Activated T-helper 17 cell treated with anti-CD3 and anti-CD28 coated beads, Interleukin-2, amount 50 U/mL, for 72 hours (primary cell): ENCODE measurements around the gene GUCD1. TPM values are rescaled to one million over a fixed set of nuclear protein-coding genes. Genes with fewer than 3 reads are reported as not detected.

Experiments
- ATAC-seq: fragments of 150-1000 bp; cut with Tn5 transposase; replicated peaks from 2 replicates; pipeline ENCODE4 v1.10.0; 2021; ENCODE audit warnings: mild to moderate bottlenecking, moderate library complexity
- H3K27ac Mint-ChIP-seq: one replicate; pipeline ENCODE4 v1.8.0; 2022; ENCODE audit warnings: mixed read lengths
- H3K27me3 Mint-ChIP-seq: one replicate; pipeline ENCODE4 v1.8.0; 2022; ENCODE audit warnings: mixed read lengths
- H3K36me3 Mint-ChIP-seq: one replicate; pipeline ENCODE4 v1.8.0; 2022; ENCODE audit warnings: low read depth, mild to moderate bottlenecking, mixed read lengths
- H3K4me1 Mint-ChIP-seq: one replicate; pipeline ENCODE4 v1.8.0; 2022; ENCODE audit warnings: mixed read lengths
- H3K4me3 Mint-ChIP-seq: one replicate; pipeline ENCODE4 v1.8.0; 2022; ENCODE audit warnings: mild to moderate bottlenecking, mixed read lengths
- H3K9me3 Mint-ChIP-seq: one replicate; pipeline ENCODE4 v1.8.0; 2022; ENCODE audit warnings: mixed read lengths
- total RNA-seq, 2 donors: library from RNA; stranded (reverse); gene quantifications; one replicate each; pipeline ENCODE4 v1.2.3, GENCODE V29; 2022

The GUCD1 gene
- total RNA-seq, 2 donors from 2014 or later, result 90.4 to 158 TPM

GRCh38 chr22:24584166-24584790 is 29.3 kb upstream of the GUCD1 start:
- Mint-ChIP-seq H3K27ac (no peak overlapping the region), H3K36me3 (no peaks in the 10 kb centered on the region), H3K9me3 (no peaks in the 10 kb centered on the region), H3K27me3 (no peaks in the 10 kb centered on the region), H3K4me3 (no peak overlapping the region), H3K4me1 (no peaks in the 10 kb centered on the region)
- ATAC-seq, result no peak

- Mint-ChIP-seq H3K36me3 (no peaks in the 10 kb centered on the region), H3K4me3 (no peak overlapping the region), H3K9me3 (no peaks in the 10 kb centered on the region), H3K27ac (no peak overlapping the region), H3K4me1 (no peaks in the 10 kb centered on the region), H3K27me3 (no peaks in the 10 kb centered on the region)
- ATAC-seq, result no peak
Measured at GRCh38 chr22:24583221-24584165, 28.6 kb upstream of the GUCD1 start.

GRCh38 chr22:24582056-24582814 is 27.3 kb upstream of the GUCD1 start:
- no peak overlapping the region for H3K27ac Mint-ChIP-seq
- no peaks in the 10 kb centered on the region for H3K4me1 Mint-ChIP-seq
- no peak for ATAC-seq
- peaks cover 2% of the 10 kb centered on the region for H3K36me3 Mint-ChIP-seq
- no peaks in the 10 kb centered on the region for H3K27me3 Mint-ChIP-seq
- no peak overlapping the region for H3K4me3 Mint-ChIP-seq
- H3K9me3 Mint-ChIP-seq, result no peaks in the 10 kb centered on the region

- no peak for ATAC-seq
- Mint-ChIP-seq H3K9me3 (no peaks in the 10 kb centered on the region), H3K36me3 (peaks cover 21% of the 10 kb centered on the region), H3K27ac (no peak overlapping the region), H3K4me3 (no peak overlapping the region), H3K4me1 (no peaks in the 10 kb centered on the region), H3K27me3 (no peaks in the 10 kb centered on the region)
Measured at GRCh38 chr22:24580276-24580675, 25.3 kb upstream of the GUCD1 start.

- Mint-ChIP-seq H3K36me3 (peaks cover 31% of the 10 kb centered on the region), H3K4me3 (no peak overlapping the region), H3K27ac (no peak overlapping the region), H3K4me1 (no peaks in the 10 kb centered on the region), H3K9me3 (no peaks in the 10 kb centered on the region), H3K27me3 (no peaks in the 10 kb centered on the region)
- ATAC-seq, result no peak
Measured at GRCh38 chr22:24579258-24579601, 24.3 kb upstream of the GUCD1 start.

- Mint-ChIP-seq H3K27me3 (no peaks in the 10 kb centered on the region), H3K27ac (peak overlapping the region; percentile 59), H3K4me3 (no peak overlapping the region), H3K4me1 (no peaks in the 10 kb centered on the region), H3K9me3 (no peaks in the 10 kb centered on the region), H3K36me3 (peaks cover 38% of the 10 kb centered on the region)
- no peak for ATAC-seq
Measured at GRCh38 chr22:24578355-24579257, 23.7 kb upstream of the GUCD1 start.

- Mint-ChIP-seq H3K4me3 (no peak overlapping the region), H3K27ac (no peak overlapping the region), H3K36me3 (peaks cover 56% of the 10 kb centered on the region), H3K9me3 (no peaks in the 10 kb centered on the region), H3K27me3 (no peaks in the 10 kb centered on the region), H3K4me1 (no peaks in the 10 kb centered on the region)
- ATAC-seq, result no peak
Measured at GRCh38 chr22:24576778-24577177, 21.8 kb upstream of the GUCD1 start.

GRCh38 chr22:24571266-24571665 is 16.3 kb upstream of the GUCD1 start:
- H3K4me1 Mint-ChIP-seq, result no peaks in the 10 kb centered on the region
- peaks cover 97% of the 10 kb centered on the region for H3K36me3 Mint-ChIP-seq
- no peak overlapping the region for H3K27ac Mint-ChIP-seq
- no peaks in the 10 kb centered on the region for H3K9me3 Mint-ChIP-seq
- no peaks in the 10 kb centered on the region for H3K27me3 Mint-ChIP-seq
- no peak for ATAC-seq
- H3K4me3 Mint-ChIP-seq, result no peak overlapping the region

GRCh38 chr22:24567668-24568067 is 12.7 kb upstream of the GUCD1 start:
- no peak for ATAC-seq
- Mint-ChIP-seq H3K9me3 (no peaks in the 10 kb centered on the region), H3K27ac (no peak overlapping the region), H3K4me3 (no peak overlapping the region), H3K36me3 (peaks cover 98% of the 10 kb centered on the region), H3K4me1 (peaks cover 7% of the 10 kb centered on the region), H3K27me3 (no peaks in the 10 kb centered on the region)

- Mint-ChIP-seq H3K27ac (no peak overlapping the region), H3K36me3 (peaks cover 98% of the 10 kb centered on the region)
Measured at GRCh38 chr22:24566899-24567511, 12.1 kb upstream of the GUCD1 start.

GRCh38 chr22:24565077-24565476 is 10.1 kb upstream of the GUCD1 start:
- no peak for ATAC-seq
- Mint-ChIP-seq H3K4me3 (no peak overlapping the region), H3K27ac (no peak overlapping the region), H3K27me3 (no peaks in the 10 kb centered on the region), H3K9me3 (no peaks in the 10 kb centered on the region), H3K4me1 (peaks cover 11% of the 10 kb centered on the region), H3K36me3 (peaks cover 98% of the 10 kb centered on the region)

More at GRCh38 chr22:24566899-24567511, 12.1 kb upstream of the GUCD1 start:
- H3K4me1 Mint-ChIP-seq, result peaks cover 7% of the 10 kb centered on the region
- no peaks in the 10 kb centered on the region for H3K27me3 Mint-ChIP-seq
- no peak for ATAC-seq
- no peak overlapping the region for H3K4me3 Mint-ChIP-seq
- no peaks in the 10 kb centered on the region for H3K9me3 Mint-ChIP-seq

- Mint-ChIP-seq H3K4me3 (no peak overlapping the region), H3K36me3 (peaks cover 98% of the 10 kb centered on the region), H3K27me3 (no peaks in the 10 kb centered on the region), H3K9me3 (no peaks in the 10 kb centered on the region), H3K4me1 (peaks cover 11% of the 10 kb centered on the region), H3K27ac (peak overlapping the region; percentile 67)
- ATAC-seq, result no peak
Measured at GRCh38 chr22:24564376-24565058, 9.6 kb upstream of the GUCD1 start.

- Mint-ChIP-seq H3K36me3 (peaks cover 100% of the 10 kb centered on the region), H3K4me1 (peaks cover 17% of the 10 kb centered on the region), H3K4me3 (no peak overlapping the region), H3K27me3 (no peaks in the 10 kb centered on the region), H3K9me3 (no peaks in the 10 kb centered on the region), H3K27ac (no peak overlapping the region)
- ATAC-seq, result no peak
Measured at GRCh38 chr22:24563246-24563645, 8.3 kb upstream of the GUCD1 start.
